Measurements from ENCODE around the gene PXDN. TPM values are rescaled to one million over a fixed set of nuclear protein-coding genes. Genes with fewer than 3 reads are reported as not detected.

PXDN gene
- total RNA-seq, 1 experiment from 2014 or later = 96.1 TPM

GRCh38 chr2:1693723-1694122, 50.6 kb downstream of the PXDN start:
- BruUV-seq (replicated peaks) = no TSS peak
- no peak for TF ChIP-seq CTCF (IDR thresholded peaks at IDR 0.05; ENCODE audit: unreplicated experiment)
- no peaks in the 10 kb centered on the region for H3K27me3 Mint-ChIP-seq (ENCODE audit: insufficient read depth, unreplicated experiment)
- intact Hi-C loops (cut with micrococcal nuclease) = no loop called here
- no peaks in the 10 kb centered on the region for H3K9me3 Mint-ChIP-seq (ENCODE audit: unreplicated experiment)
- DNase-seq (ENCODE audit: unreplicated experiment) = no peak
- peaks cover 21% of the 10 kb centered on the region for H3K4me1 Mint-ChIP-seq (ENCODE audit: insufficient read depth, unreplicated experiment)
- ChIA-PET CTCF (interaction anchor here (0.8 to 2.4 kb wide), 3 partner anchors 14 to 1164 kb away, joined by 3 to 8 read pairs (median 6); no protein-coding TSS in a partner anchor), POLR2A (interaction anchor here (0.6 kb wide), 1 partner anchor 15 kb away, joined by 3 read pairs; no protein-coding TSS in a partner anchor)
- H3K27ac Mint-ChIP-seq (ENCODE audit: low read depth, unreplicated experiment) = no peak overlapping the region
- peaks cover 60% of the 10 kb centered on the region for H3K36me3 Mint-ChIP-seq (ENCODE audit: insufficient read depth, unreplicated experiment)
- H3K4me3 Mint-ChIP-seq (ENCODE audit: unreplicated experiment) = no peak overlapping the region

- no peaks in the 10 kb centered on the region for H3K9me3 Mint-ChIP-seq (ENCODE audit: unreplicated experiment)
- H3K27ac Mint-ChIP-seq (ENCODE audit: low read depth, unreplicated experiment) = no peak overlapping the region
- TF ChIP-seq CTCF (IDR thresholded peaks at IDR 0.05; ENCODE audit: unreplicated experiment) = no peak
- ChIA-PET CTCF (interaction anchor here (2.0 to 2.4 kb wide), 2 partner anchors 17 to 59 kb away, joined by 7 to 8 read pairs; no protein-coding TSS in a partner anchor), POLR2A (interaction anchor here (1.7 kb wide), 1 partner anchor 49 kb away, joined by 4 read pairs; no protein-coding TSS in a partner anchor)
- no TSS peak for BruUV-seq (replicated peaks)
- DNase-seq (ENCODE audit: unreplicated experiment) = no peak
- peaks cover 16% of the 10 kb centered on the region for H3K4me1 Mint-ChIP-seq (ENCODE audit: insufficient read depth, unreplicated experiment)
- no peak overlapping the region for H3K4me3 Mint-ChIP-seq (ENCODE audit: unreplicated experiment)
- peaks cover 60% of the 10 kb centered on the region for H3K36me3 Mint-ChIP-seq (ENCODE audit: insufficient read depth, unreplicated experiment)
- intact Hi-C loops (cut with micrococcal nuclease) = no loop called here
- H3K27me3 Mint-ChIP-seq (ENCODE audit: insufficient read depth, unreplicated experiment) = no peaks in the 10 kb centered on the region
Observed at GRCh38 chr2:1692342-1692741, 52.0 kb downstream of the PXDN start.

- ChIA-PET CTCF (interaction anchor here (1.0 to 2.3 kb wide), 4 partner anchors 11 to 60 kb away, joined by 3 to 9 read pairs (median 6); no protein-coding TSS in a partner anchor), POLR2A (interaction anchor here (0.8 to 1.7 kb wide), 9 partner anchors 13 to 78 kb away, joined by 3 to 7 read pairs (median 4); no protein-coding TSS in a partner anchor)
- H3K9me3 Mint-ChIP-seq (ENCODE audit: unreplicated experiment) = no peaks in the 10 kb centered on the region
- H3K27ac Mint-ChIP-seq (ENCODE audit: low read depth, unreplicated experiment) = no peak overlapping the region
- BruUV-seq (replicated peaks) = TSS peak; percentile 30
- TF ChIP-seq CTCF (IDR thresholded peaks at IDR 0.05; ENCODE audit: unreplicated experiment) = no peak
- H3K4me3 Mint-ChIP-seq (ENCODE audit: unreplicated experiment) = no peak overlapping the region
- H3K36me3 Mint-ChIP-seq (ENCODE audit: insufficient read depth, unreplicated experiment) = peaks cover 67% of the 10 kb centered on the region
- DNase-seq (ENCODE audit: unreplicated experiment) = no peak
- H3K27me3 Mint-ChIP-seq (ENCODE audit: insufficient read depth, unreplicated experiment) = no peaks in the 10 kb centered on the region
- H3K4me1 Mint-ChIP-seq (ENCODE audit: insufficient read depth, unreplicated experiment) = peaks cover 21% of the 10 kb centered on the region
- intact Hi-C loops (cut with micrococcal nuclease) = no loop called here
Observed at GRCh38 chr2:1691366-1691765, 52.9 kb downstream of the PXDN start.

- BruUV-seq (replicated peaks) = no TSS peak
- POLR2A ChIA-PET = interaction anchor here (0.8 to 1.7 kb wide), 4 partner anchors 15 to 42 kb away, joined by 3 to 7 read pairs (median 4); no protein-coding TSS in a partner anchor
- peaks cover 19% of the 10 kb centered on the region for H3K4me1 Mint-ChIP-seq (ENCODE audit: insufficient read depth, unreplicated experiment)
- H3K9me3 Mint-ChIP-seq (ENCODE audit: unreplicated experiment) = no peaks in the 10 kb centered on the region
- H3K4me3 Mint-ChIP-seq (ENCODE audit: unreplicated experiment) = no peak overlapping the region
- TF ChIP-seq CTCF (IDR thresholded peaks at IDR 0.05; ENCODE audit: unreplicated experiment) = no peak
- intact Hi-C loops (cut with micrococcal nuclease) = no loop called here
- H3K36me3 Mint-ChIP-seq (ENCODE audit: insufficient read depth, unreplicated experiment) = peaks cover 66% of the 10 kb centered on the region
- H3K27ac Mint-ChIP-seq (ENCODE audit: low read depth, unreplicated experiment) = no peak overlapping the region
- DNase-seq (ENCODE audit: unreplicated experiment) = no peak
- no peaks in the 10 kb centered on the region for H3K27me3 Mint-ChIP-seq (ENCODE audit: insufficient read depth, unreplicated experiment)
- CTCF ChIA-PET = interaction anchor here (0.6 to 2.3 kb wide), 3 partner anchors 14 to 1342 kb away, joined by 3 to 9 read pairs (median 7); no protein-coding TSS in a partner anchor
Observed at GRCh38 chr2:1690056-1690775, 54.1 kb downstream of the PXDN start.
